GM12878 (cell line): Measurements from ENCODE around the gene HEATR1. TPM values are rescaled to one million over a fixed set of nuclear protein-coding genes. Genes with fewer than 3 reads are reported as not detected.

Experiments used
- ATAC-seq: fragments of 200-7000 bp; cut with Tn5 transposase; 3 replicates; pipeline ENCODE4 v1.9.1; 2020; ENCODE audit warnings: mild to moderate bottlenecking, moderate library complexity
- BruUV-seq: library from RNA; stranded (reverse); fragments of 400-500 nt; replicated peaks from 2 replicates; lab custom pipeline; 2021; lab: Mats Ljungman, UMichigan
- CTCF ChIA-PET: fragments of 300-600 bp; sonication (Branson Sonifier 250); formaldehyde crosslinking; extraction: SDS; loops from one replicate; lab custom pipeline; 2021; ENCODE audit warnings: inconsistent platforms; lab: Yijun Ruan, JAX
- POLR2A ChIA-PET: fragments of 350-600 bp; formaldehyde crosslinking; extraction: SDS; loops from one replicate; lab custom pipeline; 2021; ENCODE audit warnings: inconsistent platforms; lab: Charles Lee
- RAD21 ChIA-PET: fragments of 300-600 bp; sonication (Branson Sonifier 250); formaldehyde crosslinking; loops from one replicate; lab custom pipeline; 2023; ENCODE audit warnings: antibody characterized with exemption; ENCODE audit not compliant: unreplicated experiment; lab: Charles Lee
- SMC1A ChIA-PET: fragments of 300-600 bp; sonication (Branson Sonifier 250); formaldehyde crosslinking; loops from one replicate; lab custom pipeline; 2023; ENCODE audit not compliant: unreplicated experiment, uncharacterized antibody; lab: Charles Lee
- DNase-seq: peaks from one replicate; pipeline ENCODE4 v3.0.0-alpha.2; 2011; ENCODE audit warnings: low read depth, low spot score
- FAIRE-seq: peaks from 3 replicates; lab custom pipeline; 2011; peaks lifted over from hg19 to GRCh38; lab: Jason Lieb, UNC
- H2AFZ ChIP-seq: 2 replicates; pipeline ENCODE4 v1.6.0; 2011; ENCODE audit warnings: low read depth, low read length, control low read depth; ENCODE audit not compliant: control insufficient read depth
- H3K27ac ChIP-seq: 2 replicates; pipeline ENCODE4 v1.5.1; 2011; ENCODE audit warnings: control low read depth; ENCODE audit not compliant: control insufficient read depth, insufficient read depth
- H3K27me3 ChIP-seq, 2 experiments: replicated peaks in 1 of 2; 2 replicates each; pipeline versions ENCODE4 v1.6.0 to v1.6.1; 2011; ENCODE audit warnings: low read length in 1 of 2; ENCODE audit not compliant: control insufficient read depth in 2 of 2, insufficient read depth in 2 of 2
- H3K36me3 ChIP-seq, 2 experiments: 2 replicates each; pipeline ENCODE4 v1.5.1; 2011; ENCODE audit warnings: low read length in 1 of 2; ENCODE audit not compliant: control insufficient read depth in 2 of 2, insufficient read depth in 2 of 2
- H3K4me1 ChIP-seq: 2 replicates; pipeline ENCODE4 v1.6.1; 2011; ENCODE audit warnings: mild to moderate bottlenecking, low read length, moderate library complexity, mixed read lengths; ENCODE audit not compliant: control insufficient read depth, insufficient read depth
- H3K4me2 ChIP-seq: 2 replicates; pipeline ENCODE4 v1.6.0; 2011; ENCODE audit warnings: control low read depth; ENCODE audit not compliant: control insufficient read depth, insufficient read depth
- H3K4me3 ChIP-seq: fragments of 200-600 bp; sonication (generic); 2 replicates; pipeline ENCODE4 v1.5.1; 2016
- H3K79me2 ChIP-seq: 2 replicates; pipeline ENCODE4 v1.6.0; 2011; ENCODE audit warnings: low read length; ENCODE audit not compliant: control insufficient read depth, insufficient read depth
- H3K9ac ChIP-seq: 2 replicates; pipeline ENCODE4 v1.8.0; 2011; ENCODE audit warnings: low read length, control low read depth, mixed read lengths; ENCODE audit not compliant: control insufficient read depth, insufficient read depth
- H3K9me3 ChIP-seq: replicated peaks from 3 replicates; pipeline ENCODE4 v1.5.1; 2011; ENCODE audit warnings: mild to moderate bottlenecking, low read length; ENCODE audit not compliant: control insufficient read depth, insufficient read depth
- H4K20me1 ChIP-seq: 2 replicates; pipeline ENCODE4 v1.6.0; 2011; ENCODE audit not compliant: control insufficient read depth, insufficient read depth
- BHLHE40 ChIP-seq, 2 experiments: fragments of 450-650 bp in 1 of 2; IDR thresholded peaks; 2 replicates each; pipeline ENCODE4 v1.6.1; 2011 to 2017; ENCODE audit warnings: low read depth in 2 of 2, borderline replicate concordance in 1 of 2, improper control_type of control experiment in 1 of 2, low read length in 1 of 2, mild to moderate bottlenecking in 1 of 2
- BMI1 ChIP-seq: fragments of 450-650 bp; IDR thresholded peaks from 2 replicates; pipeline ENCODE4 v1.6.1; 2016; ENCODE audit warnings: mild to moderate bottlenecking, moderate library complexity, borderline replicate concordance
- IKZF2 ChIP-seq, 2 experiments: fragments of 450-650 bp; IDR thresholded peaks; 2 replicates each; pipeline ENCODE4 v1.6.1; 2017; ENCODE audit warnings: mild to moderate bottlenecking in 2 of 2, moderate library complexity in 2 of 2
- JUND ChIP-seq: IDR thresholded peaks from 2 replicates; pipeline ENCODE4 v1.6.1; 2012; ENCODE audit warnings: low read depth, mild to moderate bottlenecking, low read length, improper control_type of control experiment, moderate library complexity
- MEF2A ChIP-seq: IDR thresholded peaks from 2 replicates; pipeline ENCODE4 v1.6.1; 2011; ENCODE audit warnings: low read depth, mild to moderate bottlenecking, low read length, moderate library complexity; ENCODE audit not compliant: insufficient read depth
- MXI1 ChIP-seq: fragments of 150-350 bp; IDR thresholded peaks from 2 replicates; pipeline ENCODE4 v1.6.1; 2011; ENCODE audit warnings: low read depth, mild to moderate bottlenecking, inconsistent platforms, low read length, improper control_type of control experiment
- STAT1 ChIP-seq: fragments of 450-650 bp; conservative IDR thresholded peaks from 2 replicates; pipeline ENCODE4 v1.6.1; 2014; ENCODE audit warnings: antibody characterized with exemption, mild to moderate bottlenecking
- ZNF24 ChIP-seq: fragments of 450-650 bp; IDR thresholded peaks from 2 replicates; pipeline ENCODE4 v1.6.1; 2017; ENCODE audit warnings: antibody characterized with exemption, mild to moderate bottlenecking
- ZNF274 ChIP-seq: IDR thresholded peaks from one replicate; pipeline ENCODE4 v1.8.0; 2011; ENCODE audit not compliant: insufficient read length, insufficient read depth
- ZNF384 ChIP-seq: IDR thresholded peaks from 2 replicates; pipeline ENCODE4 v1.6.1; 2012; ENCODE audit warnings: low read depth, mild to moderate bottlenecking, low read length, improper control_type of control experiment, borderline replicate concordance
- WGBS: methylation state at CpG from one replicate; pipeline ENCODE4 v1.1.6; 2016; ENCODE audit warnings: low lambda C conversion rate; ENCODE audit not compliant: insufficient replicate concordance, insufficient coverage; ENCODE audit errors: missing lambda C conversion rate; 5-methylcytosine and 5-hydroxymethylcytosine counted together
- in situ Hi-C: fragments of 300-500 bp; cut with MboI; formaldehyde crosslinking; loops from 9 replicates; pipeline ENCODE4 v1.14.3; 2018; ENCODE audit warnings: mixed read lengths
- intact Hi-C: fragments of 100-400 bp; cut with micrococcal nuclease; formaldehyde crosslinking; loops from one replicate; pipeline ENCODE4 v1.14.2; 2022; ENCODE audit not compliant: unreplicated experiment
- polyA plus RNA-seq, 11 experiments: library from polyadenylated mRNA; depleted of rRNA in 4 of 11; unstranded in 6 of 11; stranded (reverse) in 5 of 11; fragments of >200 nt; fragmentation: Nextera tagmentation in 4 of 11; fragmentation: Illumina TruSeq in 1 of 11; extraction: Ambion mirVana in 4 of 11; extraction: Trizol in 1 of 11; gene quantifications; 1 replicate in 1 of 11; 2 replicates in 10 of 11; pipeline versions ENCODE4 v1.2.1 to v1.2.3, GENCODE V29; 2011 to 2016; ENCODE audit warnings: inconsistent platforms in 2 of 11, missing spikeins in 2 of 11, low read depth in 1 of 11
- total RNA-seq, 4 experiments: library from RNA; depleted of rRNA in 3 of 4; stranded (reverse); fragments of >200 nt in 3 of 4; fragmentation: Illumina TruSeq in 1 of 4; extraction: Trizol in 1 of 4; gene quantifications; 2 replicates each; pipeline versions ENCODE4 v1.2.1 to v1.2.3, GENCODE V29; 2013 to 2021
- TF ChIP-seq, protein P1 (sequence below): fragments of 450-650 bp; IDR thresholded peaks from 2 replicates; pipeline ENCODE4 v1.6.1; 2014; ENCODE audit warnings: mild to moderate bottlenecking
- TF ChIP-seq, protein P2 (sequence below): fragments of 450-650 bp; formaldehyde crosslinking; IDR thresholded peaks from 2 replicates; pipeline ENCODE4 v1.5.0; 2022; ENCODE audit warnings: mild to moderate bottlenecking, missing genetic modification characterization
- TF ChIP-seq, protein P3 (sequence below), 3 experiments: IDR thresholded peaks in 2 of 3; conservative IDR thresholded peaks in 1 of 3; 2 replicates each; pipeline ENCODE4 v1.5.1; 2011; ENCODE audit warnings: low read depth in 3 of 3, low read length in 3 of 3, mild to moderate bottlenecking in 3 of 3, control low read depth in 2 of 3, moderate library complexity in 2 of 3, inconsistent platforms in 1 of 3, mixed read lengths in 1 of 3; ENCODE audit not compliant: control insufficient read depth in 2 of 3, insufficient read depth in 1 of 3; ENCODE audit errors: extremely low read depth in 1 of 3
- TF ChIP-seq, protein P4 (sequence below): fragments of 450-650 bp; IDR thresholded peaks from 2 replicates; pipeline ENCODE4 v1.6.1; 2016; ENCODE audit warnings: mild to moderate bottlenecking
- TF ChIP-seq, protein P5 (sequence below): IDR thresholded peaks from 2 replicates; pipeline ENCODE4 v1.6.1; 2012; ENCODE audit warnings: low read length, inconsistent platforms

The HEATR1 gene
- total and polyA plus RNA-seq, 10 of the 15 experiments (the other 5 are each of a cell fraction or from before 2014, with no cell fraction given) = 8.6 to 72.3 (median 41.9) TPM

DNA sequence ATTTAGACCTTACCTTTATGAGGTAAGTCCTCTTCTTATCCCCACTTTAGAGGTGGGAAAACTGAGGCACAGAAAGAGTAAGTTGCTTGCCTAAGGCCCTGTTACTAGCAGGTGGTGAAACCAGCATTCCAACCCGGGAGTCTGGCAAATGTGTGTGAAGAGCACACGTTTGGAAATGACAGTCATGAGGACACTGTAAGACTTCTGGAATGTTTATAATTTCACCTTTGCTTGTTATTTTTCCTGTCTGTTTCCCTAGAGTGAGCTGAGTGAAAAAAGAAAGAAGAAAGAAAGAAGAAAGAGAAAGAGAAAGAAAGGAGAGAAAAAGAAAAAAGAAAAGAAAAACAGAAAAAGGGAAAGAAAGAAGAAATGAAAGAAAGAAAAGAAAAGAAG, 101.7 kb downstream of the HEATR1 start:
- no peak overlapping the region for H3K4me3 ChIP-seq
- in situ Hi-C loops (no loop called here), intact Hi-C loops (no loop called here)
- WGBS = 47% methylated on average over 2 of the region's 2 CpGs
- H3K4me2 ChIP-seq = no peak overlapping the region
- ChIA-PET SMC1A (interaction anchor here (0.7 kb wide), 2 partner anchors 10 to 77 kb away, joined by 4 to 5 read pairs; no protein-coding TSS in a partner anchor), RAD21 (no interaction called here), CTCF (interaction anchor here (0.9 to 1.6 kb wide), 4 partner anchors 11 to 398 kb away, joined by 3 to 10 read pairs (median 4); no protein-coding TSS in a partner anchor), POLR2A (interaction anchor here (0.7 kb wide), 1 partner anchor 346 kb away, joined by 6 read pairs; no protein-coding TSS in a partner anchor)
- peaks cover 0 to 2% of the 10 kb centered on the region in 2 experiments; a peak in 2 of 4 replicates for H3K27me3 ChIP-seq
- no peak for ATAC-seq
- H3K27ac ChIP-seq = no peak overlapping the region
- H2AFZ ChIP-seq = no peak overlapping the region
- H3K9me3 ChIP-seq = no peaks in the 10 kb centered on the region
- no TSS peak for BruUV-seq
- no peaks in the 10 kb centered on the region for H3K36me3 ChIP-seq
- no peaks in the 10 kb centered on the region for H3K4me1 ChIP-seq
- no peaks in the 10 kb centered on the region for H3K79me2 ChIP-seq
- no peak for DNase-seq
- no peaks in the 10 kb centered on the region for H4K20me1 ChIP-seq
- FAIRE-seq = no peak
- no peak overlapping the region for H3K9ac ChIP-seq
- TF ChIP-seq STAT1 = no peak
- no peak for TF ChIP-seq JUND
- TF ChIP-seq, protein P1, sequence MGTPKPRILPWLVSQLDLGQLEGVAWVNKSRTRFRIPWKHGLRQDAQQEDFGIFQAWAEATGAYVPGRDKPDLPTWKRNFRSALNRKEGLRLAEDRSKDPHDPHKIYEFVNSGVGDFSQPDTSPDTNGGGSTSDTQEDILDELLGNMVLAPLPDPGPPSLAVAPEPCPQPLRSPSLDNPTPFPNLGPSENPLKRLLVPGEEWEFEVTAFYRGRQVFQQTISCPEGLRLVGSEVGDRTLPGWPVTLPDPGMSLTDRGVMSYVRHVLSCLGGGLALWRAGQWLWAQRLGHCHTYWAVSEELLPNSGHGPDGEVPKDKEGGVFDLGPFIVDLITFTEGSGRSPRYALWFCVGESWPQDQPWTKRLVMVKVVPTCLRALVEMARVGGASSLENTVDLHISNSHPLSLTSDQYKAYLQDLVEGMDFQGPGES = no peak
- TF ChIP-seq, protein P2, sequence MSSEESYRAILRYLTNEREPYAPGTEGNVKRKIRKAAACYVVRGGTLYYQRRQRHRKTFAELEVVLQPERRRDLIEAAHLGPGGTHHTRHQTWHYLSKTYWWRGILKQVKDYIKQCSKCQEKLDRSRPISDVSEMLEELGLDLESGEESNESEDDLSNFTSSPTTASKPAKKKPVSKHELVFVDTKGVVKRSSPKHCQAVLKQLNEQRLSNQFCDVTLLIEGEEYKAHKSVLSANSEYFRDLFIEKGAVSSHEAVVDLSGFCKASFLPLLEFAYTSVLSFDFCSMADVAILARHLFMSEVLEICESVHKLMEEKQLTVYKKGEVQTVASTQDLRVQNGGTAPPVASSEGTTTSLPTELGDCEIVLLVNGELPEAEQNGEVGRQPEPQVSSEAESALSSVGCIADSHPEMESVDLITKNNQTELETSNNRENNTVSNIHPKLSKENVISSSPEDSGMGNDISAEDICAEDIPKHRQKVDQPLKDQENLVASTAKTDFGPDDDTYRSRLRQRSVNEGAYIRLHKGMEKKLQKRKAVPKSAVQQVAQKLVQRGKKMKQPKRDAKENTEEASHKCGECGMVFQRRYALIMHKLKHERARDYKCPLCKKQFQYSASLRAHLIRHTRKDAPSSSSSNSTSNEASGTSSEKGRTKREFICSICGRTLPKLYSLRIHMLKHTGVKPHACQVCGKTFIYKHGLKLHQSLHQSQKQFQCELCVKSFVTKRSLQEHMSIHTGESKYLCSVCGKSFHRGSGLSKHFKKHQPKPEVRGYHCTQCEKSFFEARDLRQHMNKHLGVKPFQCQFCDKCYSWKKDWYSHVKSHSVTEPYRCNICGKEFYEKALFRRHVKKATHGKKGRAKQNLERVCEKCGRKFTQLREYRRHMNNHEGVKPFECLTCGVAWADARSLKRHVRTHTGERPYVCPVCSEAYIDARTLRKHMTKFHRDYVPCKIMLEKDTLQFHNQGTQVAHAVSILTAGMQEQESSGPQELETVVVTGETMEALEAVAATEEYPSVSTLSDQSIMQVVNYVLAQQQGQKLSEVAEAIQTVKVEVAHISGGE (CRISPR knock-in tag) = no peak
- no peak for TF ChIP-seq MEF2A
- no peak for TF ChIP-seq ZNF274
- TF ChIP-seq, protein P3, sequence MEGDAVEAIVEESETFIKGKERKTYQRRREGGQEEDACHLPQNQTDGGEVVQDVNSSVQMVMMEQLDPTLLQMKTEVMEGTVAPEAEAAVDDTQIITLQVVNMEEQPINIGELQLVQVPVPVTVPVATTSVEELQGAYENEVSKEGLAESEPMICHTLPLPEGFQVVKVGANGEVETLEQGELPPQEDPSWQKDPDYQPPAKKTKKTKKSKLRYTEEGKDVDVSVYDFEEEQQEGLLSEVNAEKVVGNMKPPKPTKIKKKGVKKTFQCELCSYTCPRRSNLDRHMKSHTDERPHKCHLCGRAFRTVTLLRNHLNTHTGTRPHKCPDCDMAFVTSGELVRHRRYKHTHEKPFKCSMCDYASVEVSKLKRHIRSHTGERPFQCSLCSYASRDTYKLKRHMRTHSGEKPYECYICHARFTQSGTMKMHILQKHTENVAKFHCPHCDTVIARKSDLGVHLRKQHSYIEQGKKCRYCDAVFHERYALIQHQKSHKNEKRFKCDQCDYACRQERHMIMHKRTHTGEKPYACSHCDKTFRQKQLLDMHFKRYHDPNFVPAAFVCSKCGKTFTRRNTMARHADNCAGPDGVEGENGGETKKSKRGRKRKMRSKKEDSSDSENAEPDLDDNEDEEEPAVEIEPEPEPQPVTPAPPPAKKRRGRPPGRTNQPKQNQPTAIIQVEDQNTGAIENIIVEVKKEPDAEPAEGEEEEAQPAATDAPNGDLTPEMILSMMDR (IDR thresholded peaks at IDR 0.05 in 2 of 3, conservative IDR thresholded peaks at IDR 0.05 in 1 of 3; ENCODE audit: control insufficient read depth in 2 of 3, extremely low read depth in 1 of 3, insufficient read depth in 1 of 3, low read depth in 3 of 3, low read length in 3 of 3) = no peak
- no peak for TF ChIP-seq IKZF2 (IDR thresholded peaks at IDR 0.05)
- no peak for TF ChIP-seq ZNF24
- TF ChIP-seq, protein P4, sequence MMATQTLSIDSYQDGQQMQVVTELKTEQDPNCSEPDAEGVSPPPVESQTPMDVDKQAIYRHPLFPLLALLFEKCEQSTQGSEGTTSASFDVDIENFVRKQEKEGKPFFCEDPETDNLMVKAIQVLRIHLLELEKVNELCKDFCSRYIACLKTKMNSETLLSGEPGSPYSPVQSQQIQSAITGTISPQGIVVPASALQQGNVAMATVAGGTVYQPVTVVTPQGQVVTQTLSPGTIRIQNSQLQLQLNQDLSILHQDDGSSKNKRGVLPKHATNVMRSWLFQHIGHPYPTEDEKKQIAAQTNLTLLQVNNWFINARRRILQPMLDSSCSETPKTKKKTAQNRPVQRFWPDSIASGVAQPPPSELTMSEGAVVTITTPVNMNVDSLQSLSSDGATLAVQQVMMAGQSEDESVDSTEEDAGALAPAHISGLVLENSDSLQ = no peak
- no peak for TF ChIP-seq MXI1
- no peak for TF ChIP-seq BHLHE40 (IDR thresholded peaks at IDR 0.05; ENCODE audit: borderline replicate concordance in 1 of 2, low read depth in 2 of 2, low read length in 1 of 2)
- TF ChIP-seq ZNF384 = no peak
- TF ChIP-seq, protein P5, sequence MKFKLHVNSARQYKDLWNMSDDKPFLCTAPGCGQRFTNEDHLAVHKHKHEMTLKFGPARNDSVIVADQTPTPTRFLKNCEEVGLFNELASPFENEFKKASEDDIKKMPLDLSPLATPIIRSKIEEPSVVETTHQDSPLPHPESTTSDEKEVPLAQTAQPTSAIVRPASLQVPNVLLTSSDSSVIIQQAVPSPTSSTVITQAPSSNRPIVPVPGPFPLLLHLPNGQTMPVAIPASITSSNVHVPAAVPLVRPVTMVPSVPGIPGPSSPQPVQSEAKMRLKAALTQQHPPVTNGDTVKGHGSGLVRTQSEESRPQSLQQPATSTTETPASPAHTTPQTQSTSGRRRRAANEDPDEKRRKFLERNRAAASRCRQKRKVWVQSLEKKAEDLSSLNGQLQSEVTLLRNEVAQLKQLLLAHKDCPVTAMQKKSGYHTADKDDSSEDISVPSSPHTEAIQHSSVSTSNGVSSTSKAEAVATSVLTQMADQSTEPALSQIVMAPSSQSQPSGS = no peak
- no peak for TF ChIP-seq BMI1
